H9 (cell line): Measurements from ENCODE around the gene SLC16A3. TPM values are rescaled to one million over a fixed set of nuclear protein-coding genes. Genes with fewer than 3 reads are reported as not detected.

Experiments used
- DNase-seq: peaks from one replicate; pipeline ENCODE4 v3.0.0-alpha.2; 2017
- H2AFZ ChIP-seq: one replicate; pipeline ENCODE4 v1.6.1; 2013; ENCODE audit warnings: mild to moderate bottlenecking, low read length, control low read depth, moderate library complexity
- H2AK5ac ChIP-seq: 2 replicates; pipeline ENCODE4 v1.6.1; 2013; ENCODE audit warnings: low read length, control low read depth, mixed read lengths; ENCODE audit not compliant: insufficient read length
- H2BK120ac ChIP-seq: one replicate; pipeline ENCODE4 v1.6.1; 2013; ENCODE audit warnings: low read depth, mild to moderate bottlenecking, low read length, control low read depth, inconsistent platforms; ENCODE audit not compliant: poor library complexity, severe bottlenecking
- H2BK12ac ChIP-seq: 2 replicates; pipeline ENCODE4 v1.6.1; 2013; ENCODE audit warnings: low read length, control low read depth, mixed read lengths, low read depth; ENCODE audit not compliant: insufficient read length
- H2BK15ac ChIP-seq: 2 replicates; pipeline ENCODE4 v1.6.1; 2013; ENCODE audit warnings: low read depth, low read length, control low read depth
- H2BK20ac ChIP-seq: one replicate; pipeline ENCODE4 v1.6.1; 2013; ENCODE audit warnings: low read depth, mild to moderate bottlenecking, low read length, control low read depth, inconsistent platforms; ENCODE audit not compliant: poor library complexity, severe bottlenecking
- H2BK5ac ChIP-seq: 2 replicates; pipeline ENCODE4 v1.6.1; 2013; ENCODE audit warnings: low read length, control low read depth, mixed read lengths; ENCODE audit not compliant: insufficient read length
- H3K14ac ChIP-seq: 2 replicates; pipeline ENCODE4 v1.6.1; 2013; ENCODE audit warnings: low read length, control low read depth; ENCODE audit not compliant: insufficient read depth
- H3K18ac ChIP-seq: 2 replicates; pipeline ENCODE4 v1.6.1; 2013; ENCODE audit warnings: low read depth, mild to moderate bottlenecking, mixed read lengths, low read length, control low read depth; ENCODE audit not compliant: insufficient read length
- H3K23ac ChIP-seq: 2 replicates; pipeline ENCODE4 v1.6.1; 2013; ENCODE audit warnings: low read length, control low read depth, mixed read lengths, low read depth; ENCODE audit not compliant: insufficient read length
- H3K23me2 ChIP-seq: 2 replicates; pipeline ENCODE4 v1.6.1; 2013; ENCODE audit warnings: low read depth, mild to moderate bottlenecking, mixed read lengths, low read length, control low read depth; ENCODE audit not compliant: insufficient read length, poor library complexity, severe bottlenecking
- H3K27ac ChIP-seq: 2 replicates; pipeline ENCODE4 v1.5.1; 2013; ENCODE audit warnings: low read length, control low read depth, mixed read lengths, low read depth; ENCODE audit not compliant: insufficient read length
- H3K27me3 ChIP-seq: 2 replicates; pipeline ENCODE4 v1.6.1; 2013; ENCODE audit warnings: low read length, control low read depth, inconsistent platforms; ENCODE audit not compliant: insufficient read depth
- H3K4ac ChIP-seq: 2 replicates; pipeline ENCODE4 v1.6.1; 2013; ENCODE audit warnings: low read depth, mild to moderate bottlenecking, control low read depth, inconsistent platforms, low read length, moderate library complexity
- H3K4me1 ChIP-seq: 2 replicates; pipeline ENCODE4 v1.6.1; 2013; ENCODE audit warnings: low read length, control low read depth, inconsistent platforms; ENCODE audit not compliant: insufficient read depth
- H3K4me2 ChIP-seq: 2 replicates; pipeline ENCODE4 v1.6.1; 2013; ENCODE audit warnings: low read length, control low read depth, mixed read lengths; ENCODE audit not compliant: insufficient read length, insufficient read depth
- H3K56ac ChIP-seq: 2 replicates; pipeline ENCODE4 v1.6.1; 2013; ENCODE audit warnings: low read depth, mild to moderate bottlenecking, mixed read lengths, low read length, control low read depth; ENCODE audit not compliant: insufficient read length
- H3K79me1 ChIP-seq: 2 replicates; pipeline ENCODE4 v1.6.1; 2013; ENCODE audit warnings: low read depth, mild to moderate bottlenecking, moderate library complexity, low read length, control low read depth, inconsistent platforms; ENCODE audit not compliant: insufficient read depth, poor library complexity, severe bottlenecking
- H3K79me2 ChIP-seq: 2 replicates; pipeline ENCODE4 v1.6.1; 2013; ENCODE audit warnings: low read length, control low read depth, inconsistent platforms; ENCODE audit not compliant: insufficient read depth
- H3K9ac ChIP-seq: 2 replicates; pipeline ENCODE4 v1.6.1; 2013; ENCODE audit warnings: low read length, control low read depth, mixed read lengths; ENCODE audit not compliant: insufficient read length; ENCODE audit errors: extremely low read depth
- H3K9me3 ChIP-seq: one replicate; pipeline ENCODE4 v1.6.1; 2013; ENCODE audit warnings: low read depth, low read length, inconsistent platforms; ENCODE audit not compliant: control insufficient read depth
- H3T11ph ChIP-seq: one replicate; pipeline ENCODE4 v1.6.1; 2013; ENCODE audit warnings: mild to moderate bottlenecking, low read length, control low read depth, inconsistent platforms
- H4K20me1 ChIP-seq: one replicate; pipeline ENCODE4 v1.6.1; 2013; ENCODE audit not compliant: control insufficient read depth, insufficient read length, insufficient read depth
- H4K5ac ChIP-seq: 2 replicates; pipeline ENCODE4 v1.6.1; 2013; ENCODE audit warnings: low read depth, mild to moderate bottlenecking, mixed read lengths, low read length, control low read depth; ENCODE audit not compliant: insufficient read length
- H4K8ac ChIP-seq: replicated peaks from 2 replicates; pipeline ENCODE4 v1.6.1; 2013; ENCODE audit warnings: low read length, control low read depth, mixed read lengths, low read depth; ENCODE audit not compliant: insufficient read length
- H4K91ac ChIP-seq: 2 replicates; pipeline ENCODE4 v1.6.1; 2013; ENCODE audit warnings: low read depth, mild to moderate bottlenecking, moderate library complexity, mixed read lengths, low read length, control low read depth; ENCODE audit not compliant: insufficient read length
- H3K27ac Mint-ChIP-seq, 3 experiments: 2 replicates in 2 of 3; 3 replicates in 1 of 3; pipeline ENCODE4 v1.8.0; 2020 to 2021; ENCODE audit warnings: mixed read lengths in 3 of 3, mild to moderate bottlenecking in 1 of 3, moderate library complexity in 1 of 3
- H3K27me3 Mint-ChIP-seq: 2 replicates; pipeline ENCODE4 v1.8.0; 2021; ENCODE audit warnings: low read depth, mild to moderate bottlenecking, moderate library complexity, mixed read lengths
- H3K36me3 Mint-ChIP-seq, 3 experiments: 2 replicates in 2 of 3; 3 replicates in 1 of 3; pipeline ENCODE4 v1.8.0; 2020 to 2021; ENCODE audit warnings: low read depth in 3 of 3, mixed read lengths in 3 of 3; ENCODE audit not compliant: insufficient read depth in 1 of 3
- H3K4me1 Mint-ChIP-seq, 2 experiments: 2 replicates each; pipeline ENCODE4 v1.8.0; 2020; ENCODE audit warnings: mixed read lengths in 2 of 2
- H3K4me3 Mint-ChIP-seq, 2 experiments: 2 replicates in 1 of 2; 3 replicates in 1 of 2; pipeline ENCODE4 v1.8.0; 2020 to 2021; ENCODE audit warnings: mild to moderate bottlenecking in 2 of 2, mixed read lengths in 2 of 2, moderate library complexity in 1 of 2
- H3K9me3 Mint-ChIP-seq, 2 experiments: 2 replicates in 1 of 2; 3 replicates in 1 of 2; pipeline ENCODE4 v1.8.0; 2020; ENCODE audit warnings: mild to moderate bottlenecking in 2 of 2, mixed read lengths in 2 of 2, moderate library complexity in 1 of 2
- CTCF ChIP-seq: fragments of 200-600 bp; sonication (generic); conservative IDR thresholded peaks from 3 replicates; pipeline ENCODE4 v1.8.0; 2021; ENCODE audit warnings: antibody characterized with exemption, mild to moderate bottlenecking
- WGBS: extraction: QIAGEN DNeasy Blood & Tissue Kit; methylation state at CpG from one replicate; pipeline ENCODE4 v1.1.7; 2013; ENCODE audit warnings: missing lambda C conversion rate, low lambda C conversion rate, mixed read lengths; ENCODE audit not compliant: insufficient read length; ENCODE audit errors: extremely low coverage; 5-methylcytosine and 5-hydroxymethylcytosine counted together
- total RNA-seq: library from RNA; stranded (reverse); gene quantifications from 2 replicates; pipeline ENCODE4 v1.2.1, GENCODE V29; 2021

The SLC16A3 gene
- total RNA-seq, 1 experiment from 2014 or later: 28.4 TPM

GRCh38 chr17:82201498-82201910 lies 27.3 kb upstream of the SLC16A3 start:
- H4K91ac ChIP-seq: no peak overlapping the region
- H3K56ac ChIP-seq: no peak overlapping the region
- H2BK120ac ChIP-seq: no peak overlapping the region
- H3K4me1 ChIP-seq: no peaks in the 10 kb centered on the region
- Mint-ChIP-seq H3K36me3 (peaks cover 2 to 15% (median 6%) of the 10 kb centered on the region in 3 experiments; a peak in 4 of 7 replicates), H3K4me1 (peaks cover 8 to 10% of the 10 kb centered on the region in 2 experiments), H3K4me3 (no peak overlapping the region), H3K27ac (no peak overlapping the region), H3K9me3 (no peaks in the 10 kb centered on the region), H3K27me3 (peaks cover 22% of the 10 kb centered on the region)
- H3K9ac ChIP-seq: no peak overlapping the region
- no peak overlapping the region for H3T11ph ChIP-seq
- H3K18ac ChIP-seq: no peak overlapping the region
- H3K27me3 ChIP-seq: no peaks in the 10 kb centered on the region
- no peak overlapping the region for H4K8ac ChIP-seq
- no peak overlapping the region for H3K14ac ChIP-seq
- DNase-seq: no peak
- H3K79me2 ChIP-seq: no peaks in the 10 kb centered on the region
- H2BK12ac ChIP-seq: no peak overlapping the region
- H2BK15ac ChIP-seq: no peak overlapping the region
- H4K20me1 ChIP-seq: no peaks in the 10 kb centered on the region
- no peaks in the 10 kb centered on the region for H3K79me1 ChIP-seq
- WGBS: no CpG with 5 or more reads among the region's 23 CpGs
- H2AK5ac ChIP-seq: no peak overlapping the region
- no peak overlapping the region for H2AFZ ChIP-seq
- H3K23ac ChIP-seq: no peak overlapping the region
- H2BK20ac ChIP-seq: no peak overlapping the region
- no peak overlapping the region for H3K4me2 ChIP-seq
- no peak for TF ChIP-seq CTCF
- no peaks in the 10 kb centered on the region for H3K23me2 ChIP-seq
- H4K5ac ChIP-seq: no peak overlapping the region
- no peak overlapping the region for H2BK5ac ChIP-seq
- no peaks in the 10 kb centered on the region for H3K9me3 ChIP-seq
- no peak overlapping the region for H3K27ac ChIP-seq
- no peak overlapping the region for H3K4ac ChIP-seq
